GM23338 (cell line): ENCODE data around the gene FSTL3. TPM values are rescaled to one million over a fixed set of nuclear protein-coding genes. Genes with fewer than 3 reads are reported as not detected.

Experiments
- ATAC-seq: fragments of 200-7000 bp; cut with Tn5 transposase; 3 replicates; pipeline ENCODE4 v1.9.1; 2020
- DNase-seq: peaks from one replicate; pipeline ENCODE4 v3.0.0-alpha.2; 2015; ENCODE audit warnings: low spot score
- H2AFZ ChIP-seq: fragments of 200-600 bp; sonication (generic); 2 replicates; pipeline ENCODE4 v1.8.0; 2016; ENCODE audit warnings: antibody characterized with exemption, mild to moderate bottlenecking, moderate library complexity
- H3F3A ChIP-seq: fragments of 200-600 bp; sonication (generic); replicated peaks from 2 replicates; pipeline ENCODE4 v1.8.0; 2017; ENCODE audit warnings: antibody characterized with exemption, mixed run types, low read depth
- H3K27ac ChIP-seq: fragments of 200-600 bp; sonication (generic); 2 replicates; pipeline ENCODE4 v1.6.1; 2016; ENCODE audit warnings: low read depth
- H3K27me3 ChIP-seq: fragments of 200-600 bp; sonication (generic); 2 replicates; pipeline ENCODE4 v1.8.0; 2016; ENCODE audit warnings: mild to moderate bottlenecking, mixed run types, moderate library complexity; ENCODE audit not compliant: insufficient read depth
- H3K36me3 ChIP-seq: fragments of 200-600 bp; sonication (generic); 2 replicates; pipeline ENCODE4 v1.8.0; 2016; ENCODE audit warnings: mild to moderate bottlenecking; ENCODE audit not compliant: insufficient read depth
- H3K4me1 ChIP-seq: fragments of 200-600 bp; sonication (generic); 2 replicates; pipeline ENCODE4 v1.8.0; 2016; ENCODE audit warnings: mild to moderate bottlenecking, moderate library complexity; ENCODE audit not compliant: insufficient read depth
- H3K4me2 ChIP-seq: fragments of 200-600 bp; sonication (generic); 2 replicates; pipeline ENCODE4 v1.7.1; 2017; ENCODE audit warnings: mixed run types
- H3K4me3 ChIP-seq: fragments of 200-600 bp; sonication (generic); 2 replicates; pipeline ENCODE4 v1.6.1; 2016; ENCODE audit warnings: mixed run types
- H3K79me2 ChIP-seq: fragments of 200-600 bp; sonication (generic); replicated peaks from 2 replicates; pipeline ENCODE4 v1.8.0; 2017; ENCODE audit warnings: mild to moderate bottlenecking; ENCODE audit not compliant: insufficient read depth
- H3K9me2 ChIP-seq: fragments of 200-600 bp; sonication (generic); 2 replicates; pipeline ENCODE4 v1.8.0; 2017; ENCODE audit not compliant: insufficient read depth
- H4K20me1 ChIP-seq: fragments of 200-600 bp; sonication (generic); replicated peaks from 2 replicates; pipeline ENCODE4 v1.8.0; 2017; ENCODE audit warnings: mild to moderate bottlenecking; ENCODE audit not compliant: insufficient read depth
- H3K27ac Mint-ChIP-seq: 2 replicates; pipeline ENCODE4 v1.8.0; 2020; ENCODE audit warnings: inconsistent platforms, mild to moderate bottlenecking, moderate library complexity, mixed read lengths
- H3K27me3 Mint-ChIP-seq: 3 replicates; pipeline ENCODE4 v1.8.0; 2022; ENCODE audit warnings: low read depth, mild to moderate bottlenecking, moderate library complexity, mixed read lengths, inconsistent platforms; ENCODE audit not compliant: insufficient read depth, poor library complexity
- H3K36me3 Mint-ChIP-seq: 3 replicates; pipeline ENCODE4 v1.8.0; 2021; ENCODE audit warnings: low read depth, mild to moderate bottlenecking, inconsistent platforms, moderate library complexity, mixed read lengths
- H3K4me1 Mint-ChIP-seq: 3 replicates; pipeline ENCODE4 v1.8.0; 2020; ENCODE audit warnings: mild to moderate bottlenecking, inconsistent platforms, mixed read lengths
- H3K4me3 Mint-ChIP-seq: 3 replicates; pipeline ENCODE4 v1.8.0; 2021; ENCODE audit warnings: moderate library complexity, mild to moderate bottlenecking, inconsistent platforms, mixed read lengths
- H3K9me3 Mint-ChIP-seq: 3 replicates; pipeline ENCODE4 v1.8.0; 2020; ENCODE audit warnings: moderate library complexity, mild to moderate bottlenecking, inconsistent platforms, mixed read lengths
- CREB1 ChIP-seq: fragments of 250-450 bp; sonication (Bioruptor Pico); IDR thresholded peaks from 2 replicates; pipeline ENCODE4 v1.5.0; 2020; ENCODE audit warnings: low read depth, mild to moderate bottlenecking, moderate library complexity
- EZH2 ChIP-seq: fragments of 200-600 bp; sonication (generic); IDR thresholded peaks from one replicate; pipeline ENCODE4 v1.8.0; 2017; ENCODE audit warnings: antibody characterized with exemption, mild to moderate bottlenecking, low read depth; ENCODE audit not compliant: unreplicated experiment
- NANOG ChIP-seq: IDR thresholded peaks from 2 replicates; pipeline ENCODE4 v1.6.1; 2016; ENCODE audit warnings: antibody characterized with exemption, borderline replicate concordance
- POLR2AphosphoS5 ChIP-seq: IDR thresholded peaks from 2 replicates; pipeline ENCODE4 v1.6.1; 2016; ENCODE audit warnings: antibody characterized with exemption, low read depth
- REST ChIP-seq: IDR thresholded peaks from one replicate; pipeline ENCODE4 v1.6.1; 2018; ENCODE audit warnings: antibody characterized with exemption; ENCODE audit not compliant: unreplicated experiment
- STAT1 ChIP-seq: IDR thresholded peaks from one replicate; pipeline ENCODE4 v1.6.1; 2016; ENCODE audit warnings: antibody characterized with exemption; ENCODE audit not compliant: unreplicated experiment
- ZNF331 ChIP-seq: fragments of 250-450 bp; sonication (Bioruptor Pico); IDR thresholded peaks from 2 replicates; pipeline ENCODE4 v1.5.0; 2020; ENCODE audit warnings: low read depth, mild to moderate bottlenecking, moderate library complexity
- ZNF462 ChIP-seq: fragments of 250-450 bp; sonication (Bioruptor Pico); IDR thresholded peaks from 2 replicates; pipeline ENCODE4 v1.5.0; 2020; ENCODE audit warnings: mild to moderate bottlenecking, moderate library complexity
- polyA plus RNA-seq: library from polyadenylated mRNA; unstranded; fragments of >200 nt; fragmentation: Nextera tagmentation; extraction: Ambion mirVana; gene quantifications from 2 replicates; pipeline ENCODE4 v1.2.1, GENCODE V29; 2016
- total RNA-seq: library from RNA; depleted of rRNA; stranded (reverse); fragments of >200 nt; shearing (Covaris generic); gene quantifications from 2 replicates; pipeline ENCODE4 v1.2.3, GENCODE V29; 2014
- TF ChIP-seq, protein P1 (sequence below): IDR thresholded peaks from 2 replicates; pipeline ENCODE4 v1.6.1; 2016; ENCODE audit warnings: antibody characterized with exemption

FSTL3 gene
- total and polyA plus RNA-seq, 2 experiments from 2014 or later = 3.1 to 10.1 TPM

DNA sequence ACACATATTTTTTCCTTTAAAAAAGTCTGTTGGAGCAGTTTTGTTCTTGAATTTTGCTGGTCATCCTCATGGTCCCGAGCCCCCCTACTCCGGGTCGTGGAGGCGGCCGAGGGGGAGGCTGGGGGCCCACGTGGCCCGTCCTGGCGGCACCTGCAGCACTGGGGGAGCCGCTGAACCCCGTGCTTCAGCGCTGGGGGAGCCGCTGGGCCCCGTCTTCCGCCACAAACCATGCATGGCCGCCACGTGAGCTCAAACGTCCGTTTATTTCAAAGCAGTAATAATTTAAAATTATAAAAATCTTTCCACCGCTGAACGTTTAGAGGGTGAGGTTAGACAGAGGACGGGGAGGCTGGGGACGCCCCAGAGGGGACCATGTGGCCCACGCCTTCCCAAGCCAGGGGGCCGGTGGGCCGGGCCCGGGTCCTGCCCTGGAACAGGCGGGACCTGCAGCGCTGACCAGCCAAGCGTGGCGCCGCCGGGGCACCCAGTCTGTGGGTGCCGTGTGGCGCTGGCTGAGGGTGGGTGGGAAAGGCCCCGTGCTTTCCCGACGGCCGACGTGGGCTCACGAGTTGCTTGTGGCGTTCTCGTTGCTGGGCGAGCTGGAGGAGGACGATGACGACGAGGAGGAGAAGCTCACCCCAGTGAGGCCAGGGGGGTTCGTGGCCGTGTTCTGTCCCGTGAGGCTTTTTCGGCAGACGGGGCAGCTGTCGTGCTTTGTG is 28.5 kb upstream of the FSTL3 start:
- Histone ChIP-seq H3K79me2 (peaks cover 6% of the 10 kb centered on the region), H3F3A (0 out of 2 replicates have a peak, but pooled peaks cover 3% of the 10 kb centered on the region), H3K4me1 (no peaks in the 10 kb centered on the region), H2AFZ (no peak overlapping the region), H3K27me3 (no peaks in the 10 kb centered on the region), H3K27ac (no peak overlapping the region), H3K36me3 (0 out of 2 replicates have a peak, but pooled peaks cover 5% of the 10 kb centered on the region), H4K20me1 (no peaks in the 10 kb centered on the region; the same call in 1 of the 2 replicates), H3K4me3 (no peak overlapping the region), H3K9me2 (no peaks in the 10 kb centered on the region), H3K4me2 (no peak overlapping the region)
- no peaks in the 10 kb centered on the region for H3K9me3 Mint-ChIP-seq
- no peak overlapping the region for H3K4me3 Mint-ChIP-seq
- ATAC-seq (no peak), DNase-seq (no peak)
- peaks cover 8% of the 10 kb centered on the region for H3K27me3 Mint-ChIP-seq
- no peak for TF ChIP-seq ZNF331
- no peaks in the 10 kb centered on the region for H3K4me1 Mint-ChIP-seq
- peaks cover 21% of the 10 kb centered on the region for H3K36me3 Mint-ChIP-seq
- no peak overlapping the region for H3K27ac Mint-ChIP-seq

GRCh38 chr19:648305-648704 is 27.9 kb upstream of the FSTL3 start:
- H3K36me3 Mint-ChIP-seq = peaks cover 21% of the 10 kb centered on the region
- no peak overlapping the region for H3K4me3 Mint-ChIP-seq
- Histone ChIP-seq H4K20me1 (no peaks in the 10 kb centered on the region; the same call in none of the 2 replicates), H2AFZ (no peak overlapping the region), H3K9me2 (no peaks in the 10 kb centered on the region), H3K4me2 (no peak overlapping the region), H3K36me3 (0 out of 2 replicates have a peak, but pooled peaks cover 5% of the 10 kb centered on the region), H3K4me3 (no peak overlapping the region), H3F3A (0 out of 2 replicates have a peak, but pooled peaks cover 3% of the 10 kb centered on the region), H3K4me1 (no peaks in the 10 kb centered on the region), H3K27me3 (no peaks in the 10 kb centered on the region), H3K27ac (no peak overlapping the region), H3K79me2 (peaks cover 12% of the 10 kb centered on the region)
- no peak for DNase-seq
- H3K27ac Mint-ChIP-seq = no peak overlapping the region
- no peaks in the 10 kb centered on the region for H3K9me3 Mint-ChIP-seq
- ATAC-seq = no peak
- H3K4me1 Mint-ChIP-seq = no peaks in the 10 kb centered on the region
- TF ChIP-seq ZNF462 (no peak), ZNF331 (no peak), REST (no peak), CREB1 (CRISPR knock-in tag) (no peak), EZH2 (no peak), STAT1 (no peak), NANOG (no peak), POLR2AphosphoS5 (no peak)
- TF ChIP-seq, protein P1, sequence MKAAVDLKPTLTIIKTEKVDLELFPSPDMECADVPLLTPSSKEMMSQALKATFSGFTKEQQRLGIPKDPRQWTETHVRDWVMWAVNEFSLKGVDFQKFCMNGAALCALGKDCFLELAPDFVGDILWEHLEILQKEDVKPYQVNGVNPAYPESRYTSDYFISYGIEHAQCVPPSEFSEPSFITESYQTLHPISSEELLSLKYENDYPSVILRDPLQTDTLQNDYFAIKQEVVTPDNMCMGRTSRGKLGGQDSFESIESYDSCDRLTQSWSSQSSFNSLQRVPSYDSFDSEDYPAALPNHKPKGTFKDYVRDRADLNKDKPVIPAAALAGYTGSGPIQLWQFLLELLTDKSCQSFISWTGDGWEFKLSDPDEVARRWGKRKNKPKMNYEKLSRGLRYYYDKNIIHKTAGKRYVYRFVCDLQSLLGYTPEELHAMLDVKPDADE = no peak
- H3K27me3 Mint-ChIP-seq = peaks cover 7% of the 10 kb centered on the region
